Measurements from ENCODE around the gene PFDN6.

The PFDN6 gene

DNA sequence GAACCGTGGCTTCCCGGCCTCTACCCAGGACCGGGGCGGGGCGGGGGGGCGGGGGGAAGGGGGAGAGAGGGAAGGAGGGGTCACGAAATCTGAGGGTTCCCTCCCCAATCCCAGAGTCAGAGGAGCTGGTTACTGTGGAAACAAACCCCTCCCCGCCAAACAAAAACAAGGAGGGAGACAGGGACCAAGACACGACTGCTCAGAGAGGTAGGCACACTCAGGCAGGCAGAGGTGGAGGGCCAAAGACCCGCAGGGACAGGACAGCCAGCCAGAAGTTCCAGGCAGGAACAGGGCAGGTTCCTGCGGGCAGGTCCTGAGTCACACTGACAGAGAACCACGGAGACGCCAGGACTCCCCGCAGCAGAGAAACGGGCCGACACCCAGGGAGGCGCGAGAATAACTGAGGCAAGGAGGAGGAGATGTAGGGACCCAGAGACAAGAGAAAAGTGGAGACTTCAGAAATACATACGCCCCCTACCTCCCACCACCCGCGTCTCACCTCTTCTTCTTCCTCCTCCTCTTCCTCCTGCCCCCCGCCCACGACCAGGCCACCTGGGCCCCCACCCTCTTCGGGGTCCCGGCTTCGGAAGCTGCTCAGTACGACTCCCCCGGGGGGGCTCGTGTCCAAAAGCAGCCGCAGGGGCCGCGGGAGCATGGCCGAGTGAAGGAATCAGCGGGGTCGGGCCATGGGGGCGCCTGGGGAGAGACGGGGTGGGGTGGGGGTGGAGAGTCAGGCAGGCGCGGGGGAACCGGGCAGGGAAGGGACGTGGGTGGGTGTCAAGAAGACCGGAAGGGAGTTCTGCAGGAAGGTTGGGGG lies 8.8 kb downstream of the PFDN6 start:
- ATAC-seq = peak; percentile 66
- TF ChIP-seq, protein P1, sequence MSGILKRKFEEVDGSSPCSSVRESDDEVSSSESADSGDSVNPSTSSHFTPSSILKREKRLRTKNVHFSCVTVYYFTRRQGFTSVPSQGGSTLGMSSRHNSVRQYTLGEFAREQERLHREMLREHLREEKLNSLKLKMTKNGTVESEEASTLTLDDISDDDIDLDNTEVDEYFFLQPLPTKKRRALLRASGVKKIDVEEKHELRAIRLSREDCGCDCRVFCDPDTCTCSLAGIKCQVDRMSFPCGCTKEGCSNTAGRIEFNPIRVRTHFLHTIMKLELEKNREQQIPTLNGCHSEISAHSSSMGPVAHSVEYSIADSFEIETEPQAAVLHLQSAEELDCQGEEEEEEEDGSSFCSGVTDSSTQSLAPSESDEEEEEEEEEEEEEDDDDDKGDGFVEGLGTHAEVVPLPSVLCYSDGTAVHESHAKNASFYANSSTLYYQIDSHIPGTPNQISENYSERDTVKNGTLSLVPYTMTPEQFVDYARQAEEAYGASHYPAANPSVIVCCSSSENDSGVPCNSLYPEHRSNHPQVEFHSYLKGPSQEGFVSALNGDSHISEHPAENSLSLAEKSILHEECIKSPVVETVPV (CRISPR knock-in tag; IDR thresholded peaks at IDR 0.05) = no peak
- TF ChIP-seq, protein P2, sequence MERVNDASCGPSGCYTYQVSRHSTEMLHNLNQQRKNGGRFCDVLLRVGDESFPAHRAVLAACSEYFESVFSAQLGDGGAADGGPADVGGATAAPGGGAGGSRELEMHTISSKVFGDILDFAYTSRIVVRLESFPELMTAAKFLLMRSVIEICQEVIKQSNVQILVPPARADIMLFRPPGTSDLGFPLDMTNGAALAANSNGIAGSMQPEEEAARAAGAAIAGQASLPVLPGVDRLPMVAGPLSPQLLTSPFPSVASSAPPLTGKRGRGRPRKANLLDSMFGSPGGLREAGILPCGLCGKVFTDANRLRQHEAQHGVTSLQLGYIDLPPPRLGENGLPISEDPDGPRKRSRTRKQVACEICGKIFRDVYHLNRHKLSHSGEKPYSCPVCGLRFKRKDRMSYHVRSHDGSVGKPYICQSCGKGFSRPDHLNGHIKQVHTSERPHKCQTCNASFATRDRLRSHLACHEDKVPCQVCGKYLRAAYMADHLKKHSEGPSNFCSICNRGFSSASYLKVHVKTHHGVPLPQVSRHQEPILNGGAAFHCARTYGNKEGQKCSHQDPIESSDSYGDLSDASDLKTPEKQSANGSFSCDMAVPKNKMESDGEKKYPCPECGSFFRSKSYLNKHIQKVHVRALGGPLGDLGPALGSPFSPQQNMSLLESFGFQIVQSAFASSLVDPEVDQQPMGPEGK (CRISPR knock-in tag; IDR thresholded peaks at IDR 0.05; ENCODE audit: borderline replicate concordance) = 0 out of 2 replicates have a peak, but pooled peaks have one; percentile 11
- no peak for TF ChIP-seq OSR1 (CRISPR knock-in tag; IDR thresholded peaks at IDR 0.05)

DNA sequence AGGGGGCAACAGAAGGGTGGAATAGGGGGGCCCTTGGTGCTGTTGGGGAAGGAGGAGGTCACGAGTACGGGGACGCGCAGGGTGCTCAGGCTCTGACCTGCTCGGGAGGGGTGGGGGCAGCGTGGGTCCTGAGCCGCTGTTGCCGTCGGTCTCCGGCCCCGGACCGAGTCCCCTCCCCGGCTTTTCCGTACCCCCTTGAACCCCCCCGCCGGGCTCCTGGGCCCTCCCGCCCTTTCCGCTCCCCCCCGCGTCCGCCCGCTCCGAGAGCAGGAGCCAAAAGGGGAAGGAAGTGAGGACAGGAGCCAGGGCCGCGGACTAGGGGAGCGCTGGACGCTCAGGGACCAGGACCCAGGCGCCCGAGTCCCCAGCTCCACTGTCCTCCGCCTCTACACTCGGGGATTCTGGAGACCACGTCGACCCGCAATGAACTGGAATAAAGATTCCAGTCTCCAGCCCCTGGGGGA lies 9.4 kb downstream of the PFDN6 start, which contains the start of gene RGL2:
RGL2 (minus strand) TSS at position 170 of the 464 bp plus-strand sequence. CDS start 332 bp downstream, outside the sequence.
- TF ChIP-seq, protein P2 (CRISPR knock-in tag; IDR thresholded peaks at IDR 0.05; ENCODE audit: borderline replicate concordance) = peak; percentile 85; the same call in 1 of the 2 replicates
- TF ChIP-seq RARB (CRISPR knock-in tag; IDR thresholded peaks at IDR 0.05) (peak; percentile 67; the same call in 1 of the 2 replicates), ZNF565 (CRISPR knock-in tag; conservative IDR thresholded peaks at IDR 0.05; ENCODE audit: low read depth) (no peak; the same call in 1 of the 2 replicates)
- TF ChIP-seq, protein P1 (CRISPR knock-in tag; IDR thresholded peaks at IDR 0.05) = no peak
- peak; percentile 51 for ATAC-seq

DNA sequence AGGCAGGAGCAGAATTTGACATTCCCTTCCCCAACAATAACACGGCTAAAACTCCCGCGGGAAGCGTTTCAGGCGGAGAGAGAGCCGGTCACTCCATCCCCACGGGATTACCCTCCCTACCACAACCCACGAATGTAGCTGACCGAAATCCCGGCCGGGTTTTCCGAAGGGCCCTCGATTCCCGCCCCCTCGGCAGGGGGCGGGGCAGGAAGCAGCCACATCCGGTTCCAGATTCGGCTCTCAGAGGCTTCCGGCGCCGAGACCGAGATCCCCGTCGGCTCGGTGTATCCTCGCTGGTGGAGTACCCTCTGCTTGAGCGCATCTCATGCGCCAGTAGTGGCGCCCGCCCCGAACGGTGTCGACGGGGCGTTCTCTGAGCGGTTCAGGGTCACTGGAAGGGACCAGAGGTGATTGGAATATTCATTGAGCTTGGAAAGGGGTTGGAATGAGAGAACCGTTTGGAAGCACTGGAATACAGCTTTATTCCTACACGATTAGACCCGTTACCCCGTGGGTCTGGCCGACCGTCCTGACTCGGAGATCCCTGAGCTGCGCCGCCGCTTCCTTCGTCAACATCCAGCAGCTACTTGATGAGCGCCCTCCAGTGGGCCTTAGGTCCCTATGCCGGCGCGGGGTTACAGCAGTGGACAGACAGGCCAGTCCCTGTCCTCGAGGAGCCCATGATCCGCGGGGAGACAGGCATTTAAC lies 10.0 kb downstream of the PFDN6 start:
- peak; percentile 73 for ATAC-seq
- TF ChIP-seq TOX (CRISPR knock-in tag; IDR thresholded peaks at IDR 0.05; ENCODE audit: borderline replicate concordance) (no peak), GLIS3 (CRISPR knock-in tag; IDR thresholded peaks at IDR 0.05) (peak; percentile 30; the same call in 1 of the 2 replicates), ZFP30 (CRISPR knock-in tag; IDR thresholded peaks at IDR 0.05) (no peak), ZNF565 (CRISPR knock-in tag; conservative IDR thresholded peaks at IDR 0.05; ENCODE audit: low read depth) (no peak), OSR1 (CRISPR knock-in tag; IDR thresholded peaks at IDR 0.05) (no peak)
- TF ChIP-seq, protein P3, sequence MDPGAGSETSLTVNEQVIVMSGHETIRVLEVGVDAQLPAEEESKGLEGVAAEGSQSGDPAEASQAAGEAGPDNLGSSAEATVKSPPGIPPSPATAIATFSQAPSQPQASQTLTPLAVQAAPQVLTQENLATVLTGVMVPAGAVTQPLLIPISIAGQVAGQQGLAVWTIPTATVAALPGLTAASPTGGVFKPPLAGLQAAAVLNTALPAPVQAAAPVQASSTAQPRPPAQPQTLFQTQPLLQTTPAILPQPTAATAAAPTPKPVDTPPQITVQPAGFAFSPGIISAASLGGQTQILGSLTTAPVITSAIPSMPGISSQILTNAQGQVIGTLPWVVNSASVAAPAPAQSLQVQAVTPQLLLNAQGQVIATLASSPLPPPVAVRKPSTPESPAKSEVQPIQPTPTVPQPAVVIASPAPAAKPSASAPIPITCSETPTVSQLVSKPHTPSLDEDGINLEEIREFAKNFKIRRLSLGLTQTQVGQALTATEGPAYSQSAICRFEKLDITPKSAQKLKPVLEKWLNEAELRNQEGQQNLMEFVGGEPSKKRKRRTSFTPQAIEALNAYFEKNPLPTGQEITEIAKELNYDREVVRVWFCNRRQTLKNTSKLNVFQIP (CRISPR knock-in tag; IDR thresholded peaks at IDR 0.05; ENCODE audit: borderline replicate concordance, low read depth) = 0 out of 2 replicates have a peak, but pooled peaks have one; percentile 4
- TF ChIP-seq, protein P4, sequence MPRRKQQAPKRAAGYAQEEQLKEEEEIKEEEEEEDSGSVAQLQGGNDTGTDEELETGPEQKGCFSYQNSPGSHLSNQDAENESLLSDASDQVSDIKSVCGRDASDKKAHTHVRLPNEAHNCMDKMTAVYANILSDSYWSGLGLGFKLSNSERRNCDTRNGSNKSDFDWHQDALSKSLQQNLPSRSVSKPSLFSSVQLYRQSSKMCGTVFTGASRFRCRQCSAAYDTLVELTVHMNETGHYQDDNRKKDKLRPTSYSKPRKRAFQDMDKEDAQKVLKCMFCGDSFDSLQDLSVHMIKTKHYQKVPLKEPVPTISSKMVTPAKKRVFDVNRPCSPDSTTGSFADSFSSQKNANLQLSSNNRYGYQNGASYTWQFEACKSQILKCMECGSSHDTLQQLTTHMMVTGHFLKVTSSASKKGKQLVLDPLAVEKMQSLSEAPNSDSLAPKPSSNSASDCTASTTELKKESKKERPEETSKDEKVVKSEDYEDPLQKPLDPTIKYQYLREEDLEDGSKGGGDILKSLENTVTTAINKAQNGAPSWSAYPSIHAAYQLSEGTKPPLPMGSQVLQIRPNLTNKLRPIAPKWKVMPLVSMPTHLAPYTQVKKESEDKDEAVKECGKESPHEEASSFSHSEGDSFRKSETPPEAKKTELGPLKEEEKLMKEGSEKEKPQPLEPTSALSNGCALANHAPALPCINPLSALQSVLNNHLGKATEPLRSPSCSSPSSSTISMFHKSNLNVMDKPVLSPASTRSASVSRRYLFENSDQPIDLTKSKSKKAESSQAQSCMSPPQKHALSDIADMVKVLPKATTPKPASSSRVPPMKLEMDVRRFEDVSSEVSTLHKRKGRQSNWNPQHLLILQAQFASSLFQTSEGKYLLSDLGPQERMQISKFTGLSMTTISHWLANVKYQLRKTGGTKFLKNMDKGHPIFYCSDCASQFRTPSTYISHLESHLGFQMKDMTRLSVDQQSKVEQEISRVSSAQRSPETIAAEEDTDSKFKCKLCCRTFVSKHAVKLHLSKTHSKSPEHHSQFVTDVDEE (CRISPR knock-in tag; IDR thresholded peaks at IDR 0.05) = no peak

DNA sequence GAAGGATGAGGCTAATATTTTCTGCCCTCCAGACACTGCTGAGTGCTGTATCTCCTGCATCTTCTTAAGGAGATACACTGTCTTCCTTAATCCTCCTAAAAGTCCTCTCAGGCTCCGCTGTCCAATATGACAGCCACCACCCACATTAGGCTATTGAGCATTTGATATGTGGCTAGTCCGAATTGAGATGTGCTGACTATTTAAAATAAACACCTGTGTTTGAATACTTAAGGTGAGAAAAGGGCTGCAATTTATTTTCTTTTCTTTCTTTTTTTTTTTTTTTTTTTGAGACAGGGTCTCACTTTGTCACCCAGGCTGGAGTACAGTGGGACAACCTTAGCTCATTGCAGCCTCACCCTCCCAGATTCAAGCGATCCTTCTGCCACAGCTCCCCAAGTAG lies 12.5 kb downstream of the PFDN6 start:
- no peak for ATAC-seq
- TF ChIP-seq TOX (CRISPR knock-in tag; IDR thresholded peaks at IDR 0.05; ENCODE audit: borderline replicate concordance) (no peak), ZC3H10 (CRISPR knock-in tag; IDR thresholded peaks at IDR 0.05) (no peak), ESRRG (CRISPR knock-in tag; IDR thresholded peaks at IDR 0.05) (no peak), ISL1 (CRISPR knock-in tag; IDR thresholded peaks at IDR 0.05) (no peak), CSDC2 (CRISPR knock-in tag; IDR thresholded peaks at IDR 0.05) (no peak), ZFP3 (CRISPR knock-in tag; IDR thresholded peaks at IDR 0.05) (no peak), GLIS3 (CRISPR knock-in tag; IDR thresholded peaks at IDR 0.05) (no peak)
